8988T (cell line): ENCODE measurements around the gene CTSK.
"Not testable (repeated sequence)": the region's sequence is repeated elsewhere in the genome, so short reads cannot be mapped to it uniquely, and the experiment has no call there.

Experiments
- DNase-seq: peaks from one replicate; pipeline ENCODE4 v3.0.0; 2011

The CTSK gene

GRCh38 chr1:150808121-150808520 lies at the start of gene CTSK:
Gene CTSK, minus strand, starts transcription at chr1:150808260. Its CDS starts 1,455 bp downstream, at chr1:150806805.
- no peak for DNase-seq

GRCh38 chr1:150852734-150853133 lies 44.7 kb upstream of the CTSK start:
- not testable (repeated sequence) for DNase-seq

- not testable (repeated sequence) for DNase-seq
Measured at GRCh38 chr1:150850801-150851362, 42.8 kb upstream of the CTSK start.

- DNase-seq, result no peak
Measured at GRCh38 chr1:150846473-150847146, 38.5 kb upstream of the CTSK start.

- DNase-seq, result no peak
Measured at GRCh38 chr1:150843474-150843873, 35.4 kb upstream of the CTSK start.

- DNase-seq, result no peak
Measured at GRCh38 chr1:150842964-150843363, 34.9 kb upstream of the CTSK start.

GRCh38 chr1:150842343-150842742 lies 34.3 kb upstream of the CTSK start:
- no peak for DNase-seq

- no peak for DNase-seq
Measured at GRCh38 chr1:150841626-150842025, 33.6 kb upstream of the CTSK start.

- not testable (repeated sequence) for DNase-seq
Measured at GRCh38 chr1:150840850-150841249, 32.8 kb upstream of the CTSK start.

- no peak for DNase-seq
Measured at GRCh38 chr1:150836129-150836773, 28.2 kb upstream of the CTSK start.

- not testable (repeated sequence) for DNase-seq
Measured at GRCh38 chr1:150833961-150834360, 25.9 kb upstream of the CTSK start.

- no peak for DNase-seq
Measured at GRCh38 chr1:150832597-150832996, 24.5 kb upstream of the CTSK start.

- no peak for DNase-seq
Measured at GRCh38 chr1:150829751-150830150, 21.7 kb upstream of the CTSK start.

GRCh38 chr1:150826299-150826698 lies 18.2 kb upstream of the CTSK start:
- DNase-seq, result no peak

GRCh38 chr1:150820730-150821512 lies 12.9 kb upstream of the CTSK start:
- no peak for DNase-seq

- DNase-seq, result no peak
Measured at GRCh38 chr1:150815871-150816270, 7.8 kb upstream of the CTSK start.

GRCh38 chr1:150813028-150813707 lies 5.1 kb upstream of the CTSK start:
- DNase-seq, result peak; percentile 36

GRCh38 chr1:150810958-150811659 lies 3.0 kb upstream of the CTSK start:
- no peak for DNase-seq

- no peak for DNase-seq
Measured at GRCh38 chr1:150809651-150810050, 1.6 kb upstream of the CTSK start.

- DNase-seq, result no peak
Measured at GRCh38 chr1:150808846-150809245, 786 bp upstream of the CTSK start.

GRCh38 chr1:150807249-150808023 lies 624 bp downstream of the CTSK start:
- no peak for DNase-seq
